Umbilical cord (tissue), 2 donors: Measurements from ENCODE around the gene TBC1D3C. TPM values are rescaled to one million over a fixed set of nuclear protein-coding genes. Genes with fewer than 3 reads are reported as not detected.
"Not testable (repeated sequence)": the region's sequence is repeated elsewhere in the genome, so short reads cannot be mapped to it uniquely, and the experiment has no call there.

Source experiments
- DNase-seq: peaks from one replicate; pipeline ENCODE4 v3.0.0-alpha.2; 2015; ENCODE audit warnings: low spot score
- total RNA-seq: library from RNA; depleted of rRNA; stranded (reverse); fragments of >200 nt; gene quantifications from one replicate; pipeline ENCODE4 v1.2.3, GENCODE V29; 2014; ENCODE audit warnings: low replicate concordance; ENCODE audit not compliant: insufficient read depth

TBC1D3C gene
- total RNA-seq: 8.7 TPM

- DNase-seq: not testable (repeated sequence)
Observed at GRCh38 chr17:38068534-38068933, at the start of gene TBC1D3C. Gene TBC1D3C (minus strand): TSS chr17:38068634. CDS start chr17:38067066, 1,568 bp downstream.

DNA sequence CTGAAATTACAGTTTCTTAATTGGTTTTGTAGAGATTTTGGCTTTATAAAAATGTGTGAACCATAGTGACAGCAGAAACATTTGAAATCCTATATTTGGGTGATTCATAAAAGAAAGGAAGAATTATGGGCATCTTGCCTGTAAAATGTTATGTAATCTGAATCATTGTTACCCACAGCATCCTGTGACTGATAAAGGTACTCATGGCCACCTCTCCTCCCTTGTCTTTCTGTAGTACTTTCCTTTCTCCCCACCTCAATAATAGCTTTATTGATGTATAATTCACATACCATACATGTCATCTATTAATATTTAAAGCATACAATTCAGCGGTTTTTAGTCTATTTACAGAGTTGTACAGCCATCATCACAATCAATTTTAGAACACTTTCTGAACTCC lies 30.8 kb upstream of the TBC1D3C start:
- DNase-seq: not testable (repeated sequence)

GRCh38 chr17:38094059-38094694 lies 25.7 kb upstream of the TBC1D3C start:
- not testable (repeated sequence) for DNase-seq

DNA sequence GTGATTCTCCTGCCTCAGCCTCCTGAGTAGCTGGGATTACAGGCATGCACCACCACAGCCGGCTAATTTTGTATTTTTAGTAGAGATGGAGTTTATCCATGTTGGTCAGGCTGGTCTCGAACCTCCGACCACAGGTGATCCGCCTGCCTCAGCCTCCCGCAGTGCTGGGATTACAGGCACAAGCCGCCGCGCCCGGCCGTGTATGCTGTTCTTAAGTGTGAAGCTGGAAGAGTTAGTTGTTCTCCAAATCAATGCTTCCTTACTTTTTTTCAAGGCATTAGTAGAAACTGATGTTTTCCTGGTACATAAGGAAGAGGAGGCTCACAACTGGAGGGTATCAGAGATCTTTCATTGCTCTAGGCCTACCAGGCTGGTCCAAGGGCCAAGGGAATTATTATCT lies 19.7 kb upstream of the TBC1D3C start:
- DNase-seq: not testable (repeated sequence)

GRCh38 chr17:38087344-38087743 lies 18.9 kb upstream of the TBC1D3C start:
- DNase-seq: not testable (repeated sequence)

Other genes starting within 250 kb of the TBC1D3C start
- gene TBC1D3K, start 144.2 kb downstream of the TBC1D3C start, total RNA-seq: not detected
- gene TBC1D3L, start 79.6 kb downstream of the TBC1D3C start, total RNA-seq: 0.72 TPM
- not detected for gene TBC1D3D, start 64.7 kb downstream of the TBC1D3C start, total RNA-seq
- gene TBC1D3E, start 59.3 kb upstream of the TBC1D3C start, total RNA-seq: not detected
- 2.2 TPM for gene TBC1D3, start 123.9 kb upstream of the TBC1D3C start, total RNA-seq
- gene MRPL45, start 228.5 kb upstream of the TBC1D3C start, total RNA-seq: 7.5 TPM